Measurements from ENCODE around the gene DDX1. TPM values are rescaled to one million over a fixed set of nuclear protein-coding genes. Genes with fewer than 3 reads are reported as not detected.

Gene DDX1
- total and polyA plus RNA-seq, 11 donors: 97.7 to 193 (median 136) TPM

DNA sequence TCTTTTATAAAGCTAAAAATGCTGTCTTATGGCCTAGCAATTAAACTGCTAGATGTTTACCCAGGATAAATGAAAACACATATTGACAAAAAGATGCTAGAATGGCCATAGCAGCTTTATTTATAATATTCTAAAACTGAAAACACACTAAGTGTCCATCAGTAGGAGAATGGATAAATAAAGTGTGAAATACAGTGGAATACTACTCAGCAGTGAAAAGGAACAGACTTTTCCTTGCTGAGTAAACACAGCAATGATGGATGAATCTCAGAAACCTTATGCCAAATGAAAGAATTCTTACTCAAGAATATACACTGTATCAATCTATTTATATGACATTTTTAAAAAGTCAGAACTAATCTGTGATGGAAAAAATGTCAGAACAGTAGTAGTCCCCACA is 33.2 kb downstream of the DDX1 start:
- ATAC-seq: no peak
- no peak overlapping the region for H3K27ac ChIP-seq
- TF ChIP-seq, protein P1, sequence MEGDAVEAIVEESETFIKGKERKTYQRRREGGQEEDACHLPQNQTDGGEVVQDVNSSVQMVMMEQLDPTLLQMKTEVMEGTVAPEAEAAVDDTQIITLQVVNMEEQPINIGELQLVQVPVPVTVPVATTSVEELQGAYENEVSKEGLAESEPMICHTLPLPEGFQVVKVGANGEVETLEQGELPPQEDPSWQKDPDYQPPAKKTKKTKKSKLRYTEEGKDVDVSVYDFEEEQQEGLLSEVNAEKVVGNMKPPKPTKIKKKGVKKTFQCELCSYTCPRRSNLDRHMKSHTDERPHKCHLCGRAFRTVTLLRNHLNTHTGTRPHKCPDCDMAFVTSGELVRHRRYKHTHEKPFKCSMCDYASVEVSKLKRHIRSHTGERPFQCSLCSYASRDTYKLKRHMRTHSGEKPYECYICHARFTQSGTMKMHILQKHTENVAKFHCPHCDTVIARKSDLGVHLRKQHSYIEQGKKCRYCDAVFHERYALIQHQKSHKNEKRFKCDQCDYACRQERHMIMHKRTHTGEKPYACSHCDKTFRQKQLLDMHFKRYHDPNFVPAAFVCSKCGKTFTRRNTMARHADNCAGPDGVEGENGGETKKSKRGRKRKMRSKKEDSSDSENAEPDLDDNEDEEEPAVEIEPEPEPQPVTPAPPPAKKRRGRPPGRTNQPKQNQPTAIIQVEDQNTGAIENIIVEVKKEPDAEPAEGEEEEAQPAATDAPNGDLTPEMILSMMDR (IDR thresholded peaks at IDR 0.05): no peak
- no peak for TF ChIP-seq POLR2A (IDR thresholded peaks at IDR 0.05)
- H3K4me1 ChIP-seq: peaks cover 0 to 2% (median 0%) of the 10 kb centered on the region in 12 donors
- H3K36me3 ChIP-seq: peaks cover 3 to 100% (median 98%) of the 10 kb centered on the region in 9 donors
- H3K4me3 ChIP-seq: no peak overlapping the region
- no peaks in the 10 kb centered on the region for H3K27me3 ChIP-seq
- intact Hi-C loops (cut with DNase I): no loop called here
- no peak for DNase-seq
- H3K9me3 ChIP-seq: no peaks in the 10 kb centered on the region

DNA sequence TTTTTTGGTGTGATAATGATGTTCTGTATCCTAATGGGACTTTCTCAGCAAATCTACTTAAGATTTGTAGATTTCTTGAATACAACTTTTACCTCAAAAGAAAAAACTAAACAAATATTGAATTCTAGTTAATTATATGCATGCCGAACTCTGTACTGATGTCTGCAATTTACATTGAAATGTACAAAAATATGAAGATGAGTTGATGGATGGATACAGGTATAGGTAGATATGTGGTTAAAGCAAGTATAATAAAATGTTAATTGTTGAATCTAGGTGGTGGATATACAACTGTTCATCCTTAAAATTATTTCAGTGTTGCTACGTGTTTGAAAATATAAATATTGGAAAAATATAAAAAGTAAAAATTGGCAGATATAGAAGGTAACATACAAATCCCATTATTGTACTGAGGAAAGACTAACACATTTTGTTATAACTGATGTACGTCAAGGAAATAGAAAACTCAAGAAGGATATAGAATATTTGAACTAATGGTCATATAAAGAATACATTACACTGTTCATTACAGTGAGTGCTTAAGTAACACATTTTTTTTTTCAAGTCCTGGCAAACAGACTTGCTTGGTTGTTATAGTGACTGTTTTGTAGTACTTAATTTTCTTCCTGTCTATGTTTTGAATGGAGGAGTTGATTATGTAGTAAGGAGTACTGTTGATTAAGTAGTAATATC is 33.8 kb downstream of the DDX1 start:
- no peaks in the 10 kb centered on the region for H3K9me3 ChIP-seq
- H3K4me3 ChIP-seq: no peak overlapping the region
- H3K4me1 ChIP-seq: peaks cover 0 to 8% (median 3%) of the 10 kb centered on the region in 12 donors
- intact Hi-C loops (cut with DNase I): no loop called here
- ATAC-seq (no peak), DNase-seq (no peak)
- H3K27ac ChIP-seq: no peak overlapping the region
- WGBS, 4 donors: 93 to 98% (median 97%) methylated on average over 3 of the region's 3 CpGs
- no peaks in the 10 kb centered on the region for H3K27me3 ChIP-seq
- peaks cover 3 to 100% (median 98%) of the 10 kb centered on the region in 9 donors for H3K36me3 ChIP-seq
- TF ChIP-seq POLR2A (IDR thresholded peaks at IDR 0.05): no peak
- TF ChIP-seq, protein P1 (IDR thresholded peaks at IDR 0.05): no peak

DNA sequence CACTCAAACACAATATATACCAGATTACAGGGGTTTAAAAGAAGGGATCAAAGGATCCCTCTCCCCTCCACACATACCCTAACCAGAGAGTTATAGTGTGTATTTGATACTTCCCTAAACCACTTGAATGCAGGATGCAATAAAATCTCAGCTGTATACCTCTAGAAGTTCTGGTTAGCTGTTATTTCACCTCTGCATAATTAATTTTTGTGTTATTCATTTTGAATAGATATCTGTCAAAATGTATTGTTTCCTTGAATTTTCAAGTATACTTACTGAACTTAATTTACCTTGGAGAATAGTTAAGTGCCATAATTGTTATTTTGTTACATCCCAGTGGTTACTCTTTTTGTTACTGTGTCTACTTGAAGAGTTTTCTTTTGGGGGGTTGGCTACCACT is 34.5 kb downstream of the DDX1 start:
- intact Hi-C loops (cut with DNase I): no loop called here
- no peak for TF ChIP-seq POLR2A (IDR thresholded peaks at IDR 0.05)
- TF ChIP-seq, protein P1 (IDR thresholded peaks at IDR 0.05): no peak
- ATAC-seq (no peak), DNase-seq (no peak)
- H3K36me3 ChIP-seq: peaks cover 3 to 100% (median 98%) of the 10 kb centered on the region in 9 donors
- no peak overlapping the region for H3K27ac ChIP-seq
- H3K4me3 ChIP-seq: no peak overlapping the region
- no peaks in the 10 kb centered on the region for H3K9me3 ChIP-seq
- H3K4me1 ChIP-seq: peaks cover 0 to 12% (median 7%) of the 10 kb centered on the region in 12 donors
- no peaks in the 10 kb centered on the region for H3K27me3 ChIP-seq

DNA sequence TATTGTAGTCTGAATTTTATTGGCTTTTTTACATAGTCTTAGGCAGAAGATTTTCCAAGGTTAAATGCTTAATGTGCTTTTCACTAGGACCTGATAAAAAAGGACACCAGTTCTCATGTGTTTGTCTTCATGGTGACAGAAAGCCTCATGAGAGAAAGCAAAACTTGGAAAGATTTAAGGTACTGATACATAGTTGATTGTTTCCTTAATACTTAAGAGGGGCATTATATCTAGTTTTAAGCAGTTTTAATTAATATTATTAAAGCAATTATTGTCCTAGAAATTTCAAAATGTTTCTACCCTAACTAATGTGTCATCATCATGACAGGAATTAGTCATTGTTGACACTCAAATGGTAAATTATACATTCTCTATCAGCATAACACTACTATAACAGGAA is 35.3 kb downstream of the DDX1 start:
- intact Hi-C loops (cut with DNase I): no loop called here
- H3K27me3 ChIP-seq: no peaks in the 10 kb centered on the region
- peaks cover 3 to 100% (median 98%) of the 10 kb centered on the region in 9 donors for H3K36me3 ChIP-seq
- ATAC-seq (no peak), DNase-seq (no peak)
- peaks cover 0 to 15% (median 7%) of the 10 kb centered on the region in 12 donors for H3K4me1 ChIP-seq
- no peak overlapping the region for H3K4me3 ChIP-seq
- TF ChIP-seq, protein P1 (IDR thresholded peaks at IDR 0.05): no peak
- TF ChIP-seq POLR2A (IDR thresholded peaks at IDR 0.05): no peak
- H3K9me3 ChIP-seq: no peaks in the 10 kb centered on the region
- no peak overlapping the region for H3K27ac ChIP-seq

All from heart left ventricle (tissue), 16 donors.